ENCODE measurements around the gene ANKRD13C. TPM values are rescaled to one million over a fixed set of nuclear protein-coding genes. Genes with fewer than 3 reads are reported as not detected.
A peak's percentile ranks its signal among the peaks of the same experiment; 100 is the strongest.
"Not testable (repeated sequence)": the region's sequence is repeated elsewhere in the genome, so short reads cannot be mapped to it uniquely, and the experiment has no call there.

The ANKRD13C gene
- polyA plus RNA-seq (ENCODE audit: insufficient read length): 32.8 TPM
- long read RNA-seq, donor 1, full-length matches to known transcripts: 6 of 16 reads
- long read RNA-seq, donor 1, partial matches to known transcripts: 10 of 16 reads
- long read RNA-seq, donor 1, other reads (novel, unspliced or antisense): 0 of 16 reads
- long read RNA-seq, donor 2, full-length matches to known transcripts: 6 of 6 reads
- long read RNA-seq, donor 2, partial matches to known transcripts: 0 of 6 reads
- long read RNA-seq, donor 2, other reads (novel, unspliced or antisense): 0 of 6 reads
- long read RNA-seq, donor 3, full-length matches to known transcripts: 3 of 3 reads
- long read RNA-seq, donor 3, partial matches to known transcripts: 0 of 3 reads
- long read RNA-seq, donor 3, other reads (novel, unspliced or antisense): 0 of 3 reads
- long read RNA-seq, donor 4: 0 reads
- long read RNA-seq, donor 5, full-length matches to known transcripts: 2 of 2 reads
- long read RNA-seq, donor 5, partial matches to known transcripts: 0 of 2 reads
- long read RNA-seq, donor 5, other reads (novel, unspliced or antisense): 0 of 2 reads
- long read RNA-seq, donor 6, full-length matches to known transcripts: 4 of 4 reads
- long read RNA-seq, donor 6, partial matches to known transcripts: 0 of 4 reads
- long read RNA-seq, donor 6, other reads (novel, unspliced or antisense): 0 of 4 reads
- long read RNA-seq, donor 7, full-length matches to known transcripts: 4 of 42 reads
- long read RNA-seq, donor 7, partial matches to known transcripts: 18 of 42 reads
- long read RNA-seq, donor 7, other reads (novel, unspliced or antisense): 20 of 42 reads
- long read RNA-seq, donor 8, full-length matches to known transcripts: 1 of 1 reads
- long read RNA-seq, donor 8, partial matches to known transcripts: 0 of 1 reads
- long read RNA-seq, donor 8, other reads (novel, unspliced or antisense): 0 of 1 reads

- peak; percentile 97 for DNase-seq
Observed at GRCh38 chr1:70354332-70355110, at the start of gene ANKRD13C. TSS of gene ANKRD13C (minus strand) at chr1:70354722. CDS start at chr1:70354408, 314 bp downstream.

- no peak for DNase-seq
Observed at GRCh38 chr1:70403759-70404158, 49.2 kb upstream of the ANKRD13C start.

GRCh38 chr1:70401974-70402373 lies 47.5 kb upstream of the ANKRD13C start:
- no peak for DNase-seq

GRCh38 chr1:70400335-70400734 lies 45.8 kb upstream of the ANKRD13C start:
- no peak for DNase-seq

- DNase-seq: no peak
Observed at GRCh38 chr1:70397013-70397412, 42.5 kb upstream of the ANKRD13C start.

GRCh38 chr1:70396607-70397006 lies 42.1 kb upstream of the ANKRD13C start:
- DNase-seq: no peak

GRCh38 chr1:70392626-70393025 lies 38.1 kb upstream of the ANKRD13C start:
- DNase-seq: no peak

- DNase-seq: no peak
Observed at GRCh38 chr1:70387507-70387906, 33.0 kb upstream of the ANKRD13C start.

GRCh38 chr1:70386121-70386520 lies 31.6 kb upstream of the ANKRD13C start:
- no peak for DNase-seq

GRCh38 chr1:70385477-70385876 lies 31.0 kb upstream of the ANKRD13C start:
- no peak for DNase-seq

- no peak for DNase-seq
Observed at GRCh38 chr1:70384542-70384941, 30.0 kb upstream of the ANKRD13C start.

GRCh38 chr1:70383483-70383882 lies 29.0 kb upstream of the ANKRD13C start:
- no peak for DNase-seq

- DNase-seq: no peak
Observed at GRCh38 chr1:70382682-70383081, 28.2 kb upstream of the ANKRD13C start.

- DNase-seq: no peak
Observed at GRCh38 chr1:70376196-70376595, 21.7 kb upstream of the ANKRD13C start.

- not testable (repeated sequence) for DNase-seq
Observed at GRCh38 chr1:70373580-70373979, 19.1 kb upstream of the ANKRD13C start.

GRCh38 chr1:70372426-70372825 lies 17.9 kb upstream of the ANKRD13C start:
- DNase-seq: no peak

GRCh38 chr1:70371586-70371985 lies 17.1 kb upstream of the ANKRD13C start:
- DNase-seq: not testable (repeated sequence)

GRCh38 chr1:70367397-70367796 lies 12.9 kb upstream of the ANKRD13C start:
- not testable (repeated sequence) for DNase-seq

GRCh38 chr1:70366997-70367396 lies 12.5 kb upstream of the ANKRD13C start:
- not testable (repeated sequence) for DNase-seq

- DNase-seq: not testable (repeated sequence)
Observed at GRCh38 chr1:70366425-70366952, 12.0 kb upstream of the ANKRD13C start.

GRCh38 chr1:70364439-70364838 lies 9.9 kb upstream of the ANKRD13C start:
- DNase-seq: no peak
